ENCODE measurements around the gene TEN1. TPM values are rescaled to one million over a fixed set of nuclear protein-coding genes. Genes with fewer than 3 reads are reported as not detected.

The TEN1 gene
- total and polyA plus RNA-seq, 2 of the 4 experiments (the other 2 are of a cell fraction): 14.7 to 17.9 TPM

GRCh38 chr17:75996665-75997590, 17.9 kb downstream of the TEN1 start:
- POLR2A ChIA-PET (ENCODE audit: unreplicated experiment): interaction anchor here (0.6 kb wide), 1 partner anchor 93 kb away, joined by 20 read pairs; no protein-coding TSS in a partner anchor

More at GRCh38 chr17:75996665-75997590, 17.9 kb downstream of the TEN1 start:
- peak overlapping the region; percentile 5; the same call in 1 of the 2 replicates for H3K9ac ChIP-seq (ENCODE audit: low read depth, low read length)
- H4K8ac ChIP-seq (ENCODE audit: low read depth in 2 of 2, low read length in 2 of 2): peak overlapping the region; percentile 84 to 89
- peak overlapping the region; percentile 93 for H2AFZ ChIP-seq (replicated peaks; ENCODE audit: low read length, poor library complexity)
- peak overlapping the region; percentile 35; the same call in 1 of the 2 replicates for H3K56ac ChIP-seq (ENCODE audit: extremely low read depth, insufficient read depth, low read length)
- peaks cover 11% of the 10 kb centered on the region; the same call in 1 of the 2 replicates for H3K36me3 ChIP-seq (ENCODE audit: control insufficient read depth, insufficient read depth, low read length)
- in situ Hi-C loops (cut with MboI; ENCODE audit: low sequenced_read_pairs): no loop called here
- H3K14ac ChIP-seq (replicated peaks; ENCODE audit: low read depth, low read length): peak overlapping the region; percentile 80
- intact Hi-C loops (cut with micrococcal nuclease): no loop called here
- peak overlapping the region; percentile 71 for H2BK120ac ChIP-seq (ENCODE audit: low read depth, low read length)
- H3K4ac ChIP-seq (ENCODE audit: low read depth, low read length): peak overlapping the region; percentile 79
- peak overlapping the region; percentile 57 for H2BK20ac ChIP-seq (ENCODE audit: low read depth, low read length)
- H3K79me1 ChIP-seq (ENCODE audit: low read depth in 1 of 2, low read length in 2 of 2): 0 out of 4 replicates have a peak, but pooled peaks cover 0 to 7% of the 10 kb centered on the region in 2 experiments
- H3K18ac ChIP-seq (ENCODE audit: low read depth, low read length): no peak overlapping the region
- H3K23ac ChIP-seq (ENCODE audit: low read depth, low read length): peak overlapping the region; percentile 79
- peak overlapping the region; percentile 83 for H4K91ac ChIP-seq (ENCODE audit: insufficient read depth, low read depth, low read length)
- TF ChIP-seq ELK1 (IDR thresholded peaks at IDR 0.05; ENCODE audit: borderline replicate concordance, low read depth, low read length): no peak
- TF ChIP-seq NFE2L2 (IDR thresholded peaks at IDR 0.05; ENCODE audit: low read depth, low read length): no peak
- no peak for TF ChIP-seq CEBPB (IDR thresholded peaks at IDR 0.05; ENCODE audit: low read depth, low read length)
- no peak for TF ChIP-seq FOS (IDR thresholded peaks at IDR 0.05; ENCODE audit: low read depth, low read length)
- TF ChIP-seq RAD21 (IDR thresholded peaks at IDR 0.05; ENCODE audit: low read length): no peak
- TF ChIP-seq CHD1 (IDR thresholded peaks at IDR 0.05; ENCODE audit: low read depth, low read length): no peak
- no peak for TF ChIP-seq CTCF (conservative IDR thresholded peaks at IDR 0.05; ENCODE audit: low read depth, low read length)
- TF ChIP-seq MAFK (IDR thresholded peaks at IDR 0.05; ENCODE audit: low read depth, low read length): no peak
- no peak for TF ChIP-seq POLR2A (IDR thresholded peaks at IDR 0.05; ENCODE audit: low read depth, low read length)
- TF ChIP-seq MAZ (IDR thresholded peaks at IDR 0.05; ENCODE audit: borderline replicate concordance, low read depth, low read length): no peak
- TF ChIP-seq RCOR1 (IDR thresholded peaks at IDR 0.05; ENCODE audit: insufficient replicate concordance, low read length): no peak
- no peak for TF ChIP-seq MXI1 (IDR thresholded peaks at IDR 0.05; ENCODE audit: borderline replicate concordance, low read depth, low read length)
- no peak for TF ChIP-seq RFX5 (IDR thresholded peaks at IDR 0.05; ENCODE audit: low read depth, low read length)
- TF ChIP-seq BHLHE40 (IDR thresholded peaks at IDR 0.05; ENCODE audit: low read depth, low read length): no peak
- no peak for TF ChIP-seq SMC3 (IDR thresholded peaks at IDR 0.05; ENCODE audit: low read depth, low read length)
- no TSS peak for BruUV-seq (replicated peaks)
- H3K9me3 ChIP-seq (ENCODE audit: control insufficient read depth, insufficient read depth, low read length): no peaks in the 10 kb centered on the region
- H2BK5ac ChIP-seq (ENCODE audit: low read depth, low read length, poor library complexity, severe bottlenecking): no peak overlapping the region
- DNase-seq: peak; percentile 58
- 43% methylated on average over 7 of the region's 18 CpGs; no CpG with 5 or more reads in 1 of the 2 experiments for WGBS, 2 experiments (ENCODE audit: extremely low coverage in 2 of 2, insufficient read length in 1 of 2)
- no peak overlapping the region for H3K27ac ChIP-seq (ENCODE audit: insufficient read depth, low read length)
- H2BK15ac ChIP-seq (ENCODE audit: low read depth, low read length): peak overlapping the region; percentile 86; the same call in 1 of the 3 replicates
- dilution Hi-C loops (cut with HindIII; ENCODE audit: low sequenced_read_pairs, unreplicated experiment): no loop called here
- peak overlapping the region; percentile 18 for H2AK9ac ChIP-seq (replicated peaks; ENCODE audit: low read depth, low read length, poor library complexity)
- H4K20me1 ChIP-seq (ENCODE audit: insufficient read depth, low read length): no peaks in the 10 kb centered on the region
- peak overlapping the region; percentile 23; the same call in 1 of the 2 replicates for H3K4me2 ChIP-seq (ENCODE audit: low read depth, low read length)
- CTCF ChIA-PET: interaction anchor here (0.8 to 1.5 kb wide), 4 partner anchors 9 to 92 kb away, joined by 3 to 4 read pairs (median 4); partner anchors contain the start of genes ACOX1 and TEN1
- H2AK5ac ChIP-seq (ENCODE audit: low read depth, low read length): peak overlapping the region; percentile 43; the same call in 1 of the 2 replicates
- no peak overlapping the region for H3K4me3 ChIP-seq (ENCODE audit: insufficient read depth, low read depth, low read length)
- H3K4me1 ChIP-seq (ENCODE audit: control insufficient read depth, insufficient read depth, low read length): peaks cover 7% of the 10 kb centered on the region
- peak; percentile 80 for ATAC-seq (ENCODE audit: low read depth)
- peaks cover 7% of the 10 kb centered on the region; the same call in 1 of the 2 replicates for H3K9me1 ChIP-seq (ENCODE audit: insufficient read depth, low read length)
- H4K5ac ChIP-seq (ENCODE audit: low read depth, low read length): peak overlapping the region; percentile 56
- H3K27me3 ChIP-seq (ENCODE audit: control insufficient read depth, insufficient read depth, low read length): no peaks in the 10 kb centered on the region
